Measurements from ENCODE around the gene ZDHHC13. TPM values are rescaled to one million over a fixed set of nuclear protein-coding genes. Genes with fewer than 3 reads are reported as not detected.
A peak's percentile ranks its signal among the peaks of the same experiment; 100 is the strongest.

The ZDHHC13 gene
- total RNA-seq = 44.8 TPM

DNA sequence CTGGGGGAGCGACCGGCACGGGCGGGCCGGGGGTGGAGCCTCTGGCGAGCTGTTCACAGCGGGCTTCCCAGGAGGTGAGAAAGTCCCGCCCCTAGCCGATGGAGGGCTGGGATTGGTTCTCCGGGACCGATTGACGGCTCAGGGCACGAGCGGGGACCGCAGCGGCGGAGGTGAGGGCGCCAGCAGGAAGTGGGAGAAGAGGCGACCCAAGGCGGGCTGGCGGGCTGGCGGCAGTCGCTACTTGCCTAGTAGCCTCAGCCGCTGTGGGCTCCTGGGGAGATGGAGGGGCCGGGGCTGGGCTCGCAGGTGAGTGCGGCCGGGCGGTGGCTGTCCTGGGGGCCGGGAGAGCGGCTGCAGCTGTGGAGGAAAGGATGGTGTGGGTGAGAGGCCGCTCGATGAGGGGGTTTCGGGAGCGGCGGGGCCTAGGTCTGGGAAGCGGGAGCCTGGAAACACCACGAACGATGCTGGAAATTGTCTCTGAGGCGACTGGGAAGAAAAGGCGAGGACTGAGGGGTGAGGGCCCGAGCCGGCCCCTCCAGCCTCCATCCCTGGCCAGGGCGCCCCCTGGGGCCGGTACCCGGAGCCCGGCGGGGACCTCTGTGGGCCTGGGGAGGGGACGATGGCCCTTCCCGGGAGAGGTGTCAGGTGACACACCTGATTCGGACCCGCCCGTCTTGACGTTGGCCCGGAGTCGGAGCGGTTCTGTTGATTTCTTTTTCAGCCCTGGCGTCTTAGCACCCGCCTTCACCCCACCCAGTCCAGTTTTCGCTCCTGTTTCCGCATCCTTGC, at the start of gene ZDHHC13:
Gene ZDHHC13 (plus strand): TSS at position 198 of the 789 bp plus-strand sequence. CDS start 82 bp downstream, at position 280.
- DNase-seq (ENCODE audit: low spot score in 2 of 2) = peak; percentile 91 to 96
- FAIRE-seq = no peak

DNA sequence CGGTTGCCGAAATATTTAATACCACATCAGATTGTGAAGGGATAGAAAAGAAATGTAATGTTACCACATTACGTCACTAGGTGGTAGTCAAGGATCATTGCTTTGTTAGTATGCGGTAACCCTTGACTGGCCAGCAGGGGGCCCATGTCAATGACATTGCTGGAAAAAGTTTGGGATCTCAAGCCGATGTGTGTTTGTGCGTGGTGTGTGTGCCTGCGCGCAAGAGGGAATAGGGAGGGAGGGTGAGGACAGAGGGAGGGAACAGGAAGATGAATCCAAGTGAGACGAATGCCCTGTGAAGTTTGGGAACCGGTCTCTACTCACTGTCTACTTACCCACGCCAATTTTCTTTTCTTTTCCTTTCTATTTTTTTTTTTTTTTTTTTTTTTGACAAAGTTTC, 45.7 kb upstream of the ZDHHC13 start:
- peak; percentile 29 to 60 for DNase-seq (ENCODE audit: low spot score in 2 of 2)
- peak; percentile 50 for FAIRE-seq

GRCh38 chr11:19072464-19072863, 44.5 kb upstream of the ZDHHC13 start:
- DNase-seq (ENCODE audit: low spot score in 2 of 2) = no peak
- FAIRE-seq = no peak

DNA sequence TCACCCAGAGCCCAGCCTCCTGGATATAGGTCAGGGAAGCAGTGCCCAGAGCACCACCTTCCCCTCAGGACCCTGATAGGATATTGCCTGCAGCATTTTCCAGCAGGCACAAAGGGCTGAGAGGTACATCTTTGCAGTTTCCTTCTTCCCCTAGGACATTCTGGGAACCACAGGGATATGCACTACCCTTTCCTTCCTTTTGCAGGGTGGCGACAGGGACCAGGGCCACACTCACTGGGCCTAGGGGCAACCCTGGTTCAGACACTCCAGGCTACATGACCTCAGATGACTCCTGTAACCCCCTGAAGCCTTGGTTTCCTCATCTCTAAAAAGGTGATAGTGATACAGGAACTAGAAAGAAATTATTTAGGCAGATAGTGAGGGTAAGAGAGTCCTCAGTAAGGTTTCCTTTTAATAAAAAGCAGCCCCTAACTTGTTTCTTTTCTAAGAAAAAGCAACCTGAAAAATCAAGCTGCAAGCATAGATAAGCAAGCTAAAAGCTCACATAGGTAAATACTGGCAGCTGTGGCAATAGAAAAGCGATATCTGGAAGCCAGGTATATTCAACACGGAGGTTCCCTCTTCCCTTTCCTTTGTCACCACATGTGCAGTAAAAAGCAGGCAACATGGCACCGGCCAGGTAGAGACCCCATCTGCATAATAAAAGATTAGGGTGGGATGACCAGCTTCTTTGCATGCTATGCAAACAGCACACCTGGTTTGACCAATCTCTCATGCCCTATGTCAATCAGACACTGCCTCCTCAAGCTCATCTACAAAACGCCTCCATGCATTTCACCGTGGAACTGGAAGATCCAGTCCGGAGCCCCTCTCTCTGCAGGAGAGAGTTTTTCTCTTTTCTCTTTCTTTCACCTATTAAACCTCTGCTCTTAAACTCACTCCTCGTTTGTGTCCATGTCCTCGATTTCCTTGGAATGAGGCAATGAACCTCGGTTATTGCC, 43.2 kb upstream of the ZDHHC13 start:
- FAIRE-seq = no peak
- no peak for DNase-seq (ENCODE audit: low spot score in 2 of 2)

DNA sequence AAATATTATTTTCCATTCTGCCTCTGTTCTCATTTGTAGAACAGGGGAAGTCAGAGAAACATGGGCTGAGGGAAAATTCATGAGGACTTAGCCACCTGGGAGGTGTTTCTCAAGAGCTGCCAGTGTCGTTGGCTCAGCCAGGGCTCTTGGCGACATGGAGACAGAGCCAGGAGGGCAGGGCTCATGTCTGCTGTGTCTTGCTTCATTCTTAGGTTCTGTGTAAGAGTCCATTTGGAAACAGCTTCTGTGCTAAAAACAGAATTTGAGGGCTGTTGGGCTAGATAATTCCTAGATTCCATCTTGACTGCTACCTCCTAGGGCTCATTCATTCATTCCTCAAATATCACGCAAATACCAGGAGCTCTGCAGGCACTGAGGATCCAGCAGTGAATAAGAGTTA, 41.3 kb upstream of the ZDHHC13 start:
- FAIRE-seq (no peak), DNase-seq (ENCODE audit: low spot score in 2 of 2) (no peak)

DNA sequence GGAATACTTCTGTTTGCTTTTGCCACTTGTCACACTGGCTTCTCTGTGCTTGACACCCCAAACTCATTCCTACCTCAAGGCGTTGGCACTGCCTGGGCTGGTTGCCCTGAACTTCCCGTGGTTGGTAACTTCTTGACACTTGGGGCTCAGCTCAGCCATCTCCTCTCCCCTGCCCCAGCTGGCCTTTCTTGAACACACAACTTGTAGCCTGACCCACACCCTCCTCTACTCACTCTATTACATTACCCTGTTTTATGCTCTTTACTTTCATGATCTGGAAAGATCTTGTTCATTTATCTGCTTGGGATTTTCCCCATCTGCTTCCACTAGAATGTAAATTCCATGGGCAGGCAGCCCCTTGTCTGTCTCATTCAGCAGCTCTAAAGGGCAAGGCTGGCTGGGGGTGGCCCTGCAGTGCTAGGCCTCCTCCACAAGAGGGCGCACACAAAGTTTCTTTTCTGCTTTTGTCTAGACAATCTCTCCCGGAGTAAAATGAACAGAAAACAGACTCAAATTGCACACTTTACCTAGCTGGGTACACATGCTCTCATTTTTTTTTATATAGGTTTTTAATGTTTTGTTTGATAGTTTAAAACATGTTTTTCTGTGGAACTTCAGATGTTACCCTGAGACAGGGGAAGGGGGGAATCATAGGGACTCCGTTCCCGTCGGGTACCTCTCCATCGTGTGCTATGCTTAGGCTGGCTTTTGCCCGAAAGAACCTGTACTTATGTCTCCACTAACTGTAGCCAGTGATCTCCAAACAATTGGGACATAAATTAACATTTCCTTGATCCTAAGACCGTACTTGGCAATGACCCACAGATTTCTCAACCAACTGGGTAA, 40.0 kb upstream of the ZDHHC13 start:
- peak; percentile 13 for FAIRE-seq
- DNase-seq (ENCODE audit: low spot score in 2 of 2) = peak in 1 of 2 donors; percentile 44

DNA sequence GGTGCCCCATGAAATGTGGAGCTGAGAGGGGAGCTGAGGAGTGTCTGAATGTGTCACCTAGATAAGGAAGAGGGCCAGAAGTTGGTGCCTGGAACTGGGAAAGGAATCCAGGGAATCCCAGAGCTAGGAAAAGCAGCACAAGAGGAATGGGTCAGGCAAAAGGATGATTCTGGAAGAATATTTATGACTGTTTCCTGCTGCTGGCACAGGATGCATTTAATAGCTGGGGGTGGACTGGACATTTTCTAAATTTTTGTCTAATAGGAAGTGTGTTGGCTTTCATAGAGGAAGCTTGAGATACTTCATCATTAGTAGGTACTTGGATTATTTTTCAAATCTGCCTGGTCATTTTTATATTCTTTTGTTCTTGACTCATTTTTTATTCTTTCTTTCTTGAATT, 39.0 kb upstream of the ZDHHC13 start:
- FAIRE-seq (no peak), DNase-seq (ENCODE audit: low spot score in 2 of 2) (no peak)

GRCh38 chr11:19079643-19080440, 37.1 kb upstream of the ZDHHC13 start:
- FAIRE-seq = no peak

DNA sequence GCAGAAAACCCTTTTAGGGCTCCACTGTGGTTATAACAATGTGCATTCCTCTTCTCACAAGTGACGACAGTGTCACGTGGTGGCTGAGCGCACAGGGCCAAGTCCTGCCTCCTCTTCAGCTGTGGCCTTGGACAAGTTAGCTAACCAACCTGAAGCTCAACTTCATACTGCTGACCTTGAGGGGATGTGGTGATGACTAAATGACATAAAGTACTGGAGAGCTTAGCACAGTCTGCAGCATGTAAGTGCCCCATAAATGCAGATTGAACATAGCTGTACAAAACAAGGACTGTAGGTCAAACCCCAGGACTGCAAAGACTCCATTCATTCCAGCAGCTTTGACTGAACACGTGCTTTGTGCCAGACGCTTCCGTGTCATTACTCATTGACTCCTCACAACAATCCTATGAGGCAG, 36.4 kb upstream of the ZDHHC13 start:
- FAIRE-seq (no peak), DNase-seq (ENCODE audit: low spot score in 2 of 2) (no peak)

More at GRCh38 chr11:19079643-19080440, 37.1 kb upstream of the ZDHHC13 start:
- no peak for DNase-seq (ENCODE audit: low spot score in 2 of 2)

DNA sequence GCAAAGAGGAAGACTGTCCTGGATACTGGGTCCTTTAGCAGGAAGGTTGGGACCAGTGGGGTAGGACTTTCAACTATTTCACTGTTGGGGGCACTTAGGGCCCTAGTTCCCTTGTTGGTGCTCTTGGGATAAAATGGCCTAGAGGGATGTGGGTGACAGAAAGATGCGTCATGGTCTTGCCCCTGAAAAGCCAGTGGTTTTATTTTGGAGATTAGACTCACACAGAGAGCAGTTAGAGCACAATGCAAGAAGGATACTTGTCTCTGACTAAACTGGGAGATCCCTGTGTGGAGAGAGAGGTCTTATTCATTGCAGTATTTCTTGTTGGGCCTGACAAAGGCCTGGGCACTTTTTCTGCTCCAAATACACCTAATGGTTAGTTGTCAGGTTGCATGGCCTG, 33.8 kb upstream of the ZDHHC13 start:
- no peak for DNase-seq (ENCODE audit: low spot score in 2 of 2)
- no peak for FAIRE-seq

- no peak for FAIRE-seq
- no peak for DNase-seq (ENCODE audit: low spot score in 2 of 2)
These were observed 32.2 kb upstream of the ZDHHC13 start for GRCh38 chr11:19084661-19085315.

DNA sequence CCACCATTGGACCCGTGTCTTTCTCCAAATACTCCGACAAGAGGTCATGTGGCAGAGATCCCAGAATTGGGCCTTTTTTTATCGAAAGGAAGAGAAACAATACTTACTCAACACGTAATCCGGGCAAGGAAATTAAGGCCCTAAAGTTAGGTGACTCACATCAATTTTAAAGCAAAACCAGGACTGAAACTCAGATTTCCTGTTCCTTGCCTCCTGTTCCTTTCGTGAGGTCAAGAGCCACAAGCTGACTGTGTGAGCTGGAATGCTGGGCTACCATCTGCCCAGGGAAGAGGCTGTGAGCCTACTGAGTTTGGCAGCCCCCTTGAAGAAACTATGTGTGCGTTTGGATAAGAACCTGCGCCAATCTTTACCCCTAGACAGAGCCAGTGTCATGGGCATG, 29.3 kb upstream of the ZDHHC13 start:
- FAIRE-seq = no peak
- DNase-seq (ENCODE audit: low spot score in 2 of 2) = no peak

DNA sequence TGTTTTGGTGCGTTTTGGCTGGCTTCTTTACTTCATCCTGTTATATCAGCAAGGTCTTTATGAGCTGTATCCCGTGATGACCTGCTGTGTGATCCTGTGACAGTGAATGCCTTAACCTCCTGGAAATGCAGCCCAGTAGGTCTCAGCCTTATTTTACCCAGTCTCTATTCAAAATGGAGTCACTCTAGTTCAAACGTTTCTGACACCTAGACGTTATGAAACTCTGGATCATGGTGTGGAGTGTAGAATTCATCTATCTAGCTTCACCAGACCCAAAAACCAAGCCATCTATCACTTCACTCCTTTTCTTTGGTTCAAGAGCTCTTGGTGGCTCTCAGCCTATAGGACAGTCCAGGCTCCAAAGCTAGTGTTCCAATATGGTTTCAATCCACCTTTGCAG, 28.2 kb upstream of the ZDHHC13 start:
- FAIRE-seq (no peak), DNase-seq (ENCODE audit: low spot score in 2 of 2) (no peak)

- DNase-seq (ENCODE audit: low spot score in 2 of 2) (no peak), FAIRE-seq (no peak)
These were observed 27.5 kb upstream of the ZDHHC13 start for GRCh38 chr11:19089421-19089820.

DNA sequence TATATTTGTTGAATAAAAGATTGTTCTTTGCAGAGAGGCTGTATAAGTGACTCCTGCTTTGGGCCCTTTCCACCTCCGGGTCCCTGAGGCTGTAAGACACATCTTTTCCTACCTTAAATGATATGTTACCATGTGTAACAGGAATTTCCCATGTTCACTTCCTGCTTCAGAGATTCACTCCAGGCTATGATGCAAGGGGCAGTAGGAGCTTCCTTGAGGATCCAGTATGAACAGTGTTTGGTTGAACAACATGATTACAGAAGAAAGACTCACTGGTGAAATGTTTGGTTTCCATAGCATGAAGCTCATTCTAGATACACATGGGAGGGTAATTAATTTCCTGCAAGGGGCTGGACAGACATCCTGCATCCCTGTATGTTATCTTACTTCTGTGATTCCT, 25.6 kb upstream of the ZDHHC13 start:
- DNase-seq (ENCODE audit: low spot score in 2 of 2) = no peak
- FAIRE-seq = no peak

- DNase-seq (ENCODE audit: low spot score in 2 of 2) (no peak), FAIRE-seq (no peak)
These were observed 24.6 kb upstream of the ZDHHC13 start for GRCh38 chr11:19092342-19092741.

DNA sequence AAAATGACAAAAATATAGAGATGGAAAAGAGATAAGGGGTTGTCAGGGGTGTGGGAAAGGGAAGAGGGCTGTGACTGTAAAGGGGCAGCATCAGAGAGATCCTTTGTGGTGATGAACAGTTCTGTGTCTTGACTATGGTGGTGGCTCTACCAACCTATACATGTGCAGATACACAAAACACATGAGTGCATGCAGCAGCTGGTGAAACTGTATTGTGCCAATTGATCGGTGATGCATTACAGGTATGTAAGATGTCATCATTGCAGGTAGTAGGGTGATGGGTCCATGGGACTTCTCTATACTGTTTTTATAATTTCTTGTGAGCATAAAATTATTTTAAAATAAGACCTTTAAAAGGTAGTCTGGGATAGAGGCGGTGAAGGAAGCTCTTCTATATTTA, 24.1 kb upstream of the ZDHHC13 start:
- no peak for DNase-seq (ENCODE audit: low spot score in 2 of 2)

GRCh38 chr11:19093976-19094375, 23.0 kb upstream of the ZDHHC13 start:
- DNase-seq (ENCODE audit: low spot score in 2 of 2) (no peak), FAIRE-seq (no peak)

More for the DNA sequence above, 24.1 kb upstream of the ZDHHC13 start:
- no peak for FAIRE-seq

DNA sequence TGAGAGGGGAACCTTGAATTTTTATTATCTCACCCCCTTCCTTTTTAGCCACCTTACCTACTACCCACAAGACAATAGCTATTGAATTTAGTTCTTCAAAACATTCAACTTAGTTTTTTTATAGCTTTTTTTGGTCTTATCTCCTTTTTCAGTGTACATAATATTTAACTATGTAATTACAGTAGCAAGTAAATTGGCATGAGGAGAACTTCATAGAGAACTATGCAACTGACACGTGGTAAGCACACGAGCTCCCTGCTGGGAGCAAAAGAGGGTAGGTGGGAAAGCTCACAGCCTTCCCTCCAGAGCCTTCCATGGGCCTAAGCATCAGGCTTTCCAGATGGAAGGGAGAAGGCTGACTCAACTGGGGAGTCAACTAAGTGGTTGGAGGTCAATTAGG, 22.1 kb upstream of the ZDHHC13 start:
- no peak for FAIRE-seq

More for the DNA sequence above, 22.1 kb upstream of the ZDHHC13 start:
- no peak for DNase-seq (ENCODE audit: low spot score in 2 of 2)
